ENCODE measurements around the gene ACVR1B. TPM values are rescaled to one million over a fixed set of nuclear protein-coding genes. Genes with fewer than 3 reads are reported as not detected.

The ACVR1B gene
- total RNA-seq, 1 donor from 2014 or later, result 58.1 TPM

- DNase-seq (ENCODE audit: low read depth), result no peak
These were observed 69.2 kb downstream of the ACVR1B start for GRCh38 chr12:52020539-52021336.

- no peak for DNase-seq (ENCODE audit: low read depth)
These were observed 71.3 kb downstream of the ACVR1B start for GRCh38 chr12:52022841-52023181.

- no peak for DNase-seq (ENCODE audit: low read depth)
These were observed 71.9 kb downstream of the ACVR1B start for GRCh38 chr12:52023182-52023975.

GRCh38 chr12:52023976-52024688, 72.6 kb downstream of the ACVR1B start:
- no peak for DNase-seq (ENCODE audit: low read depth)

- DNase-seq (ENCODE audit: low read depth), result peak; percentile 47
These were observed 73.3 kb downstream of the ACVR1B start for GRCh38 chr12:52024845-52025230.

GRCh38 chr12:52026263-52026662, 74.8 kb downstream of the ACVR1B start:
- no peak for DNase-seq (ENCODE audit: low read depth)

- no peak for DNase-seq (ENCODE audit: low read depth)
These were observed 75.8 kb downstream of the ACVR1B start for GRCh38 chr12:52027085-52027843.

GRCh38 chr12:52029685-52030084, 78.2 kb downstream of the ACVR1B start:
- DNase-seq (ENCODE audit: low read depth), result peak; percentile 59

- peak; percentile 52 for DNase-seq (ENCODE audit: low read depth)
These were observed 80.9 kb downstream of the ACVR1B start for GRCh38 chr12:52032446-52032803.

GRCh38 chr12:52032804-52033445, 81.4 kb downstream of the ACVR1B start:
- DNase-seq (ENCODE audit: low read depth), result peak; percentile 89

- no peak for DNase-seq (ENCODE audit: low read depth)
These were observed 82.1 kb downstream of the ACVR1B start for GRCh38 chr12:52033446-52034140.

- DNase-seq (ENCODE audit: low read depth), result no peak
These were observed 83.7 kb downstream of the ACVR1B start for GRCh38 chr12:52035190-52035589.

GRCh38 chr12:52035926-52036325, 84.4 kb downstream of the ACVR1B start:
- no peak for DNase-seq (ENCODE audit: low read depth)

GRCh38 chr12:52036587-52037171, 85.2 kb downstream of the ACVR1B start:
- no peak for DNase-seq (ENCODE audit: low read depth)

- no peak for DNase-seq (ENCODE audit: low read depth)
These were observed 85.9 kb downstream of the ACVR1B start for GRCh38 chr12:52037248-52037861.

- DNase-seq (ENCODE audit: low read depth), result no peak
These were observed 86.9 kb downstream of the ACVR1B start for GRCh38 chr12:52038447-52038846.

GRCh38 chr12:52041035-52041434, 89.5 kb downstream of the ACVR1B start:
- DNase-seq (ENCODE audit: low read depth), result no peak

- DNase-seq (ENCODE audit: low read depth), result no peak
These were observed 90.2 kb downstream of the ACVR1B start for GRCh38 chr12:52041695-52042123.

- DNase-seq (ENCODE audit: low read depth), result no peak
These were observed 91.3 kb downstream of the ACVR1B start for GRCh38 chr12:52042706-52043385.

Measured in renal cortical epithelial cell (primary cell).